OCI-LY7 (cell line): Measurements from ENCODE around the gene CIAO1.
"Not testable (repeated sequence)": the region's sequence is repeated elsewhere in the genome, so short reads cannot be mapped to it uniquely, and the experiment has no call there.

Experiments used
- EZH2phosphoT487 ChIP-seq: fragments of 200-600 bp; sonication (generic); IDR thresholded peaks from 2 replicates; pipeline ENCODE4 v1.6.1; 2018; ENCODE audit warnings: low read depth, borderline replicate concordance, mild to moderate bottlenecking, mixed run types, antibody characterized with exemption, low read length, moderate library complexity, mixed read lengths
- TF ChIP-seq, protein P1 (sequence below): fragments of 200-600 bp; sonication (generic); conservative IDR thresholded peaks from 2 replicates; pipeline ENCODE4 v1.5.1; 2014; ENCODE audit warnings: mild to moderate bottlenecking, antibody characterized with exemption, low read length, moderate library complexity, mixed read lengths

- TF ChIP-seq, protein P1, sequence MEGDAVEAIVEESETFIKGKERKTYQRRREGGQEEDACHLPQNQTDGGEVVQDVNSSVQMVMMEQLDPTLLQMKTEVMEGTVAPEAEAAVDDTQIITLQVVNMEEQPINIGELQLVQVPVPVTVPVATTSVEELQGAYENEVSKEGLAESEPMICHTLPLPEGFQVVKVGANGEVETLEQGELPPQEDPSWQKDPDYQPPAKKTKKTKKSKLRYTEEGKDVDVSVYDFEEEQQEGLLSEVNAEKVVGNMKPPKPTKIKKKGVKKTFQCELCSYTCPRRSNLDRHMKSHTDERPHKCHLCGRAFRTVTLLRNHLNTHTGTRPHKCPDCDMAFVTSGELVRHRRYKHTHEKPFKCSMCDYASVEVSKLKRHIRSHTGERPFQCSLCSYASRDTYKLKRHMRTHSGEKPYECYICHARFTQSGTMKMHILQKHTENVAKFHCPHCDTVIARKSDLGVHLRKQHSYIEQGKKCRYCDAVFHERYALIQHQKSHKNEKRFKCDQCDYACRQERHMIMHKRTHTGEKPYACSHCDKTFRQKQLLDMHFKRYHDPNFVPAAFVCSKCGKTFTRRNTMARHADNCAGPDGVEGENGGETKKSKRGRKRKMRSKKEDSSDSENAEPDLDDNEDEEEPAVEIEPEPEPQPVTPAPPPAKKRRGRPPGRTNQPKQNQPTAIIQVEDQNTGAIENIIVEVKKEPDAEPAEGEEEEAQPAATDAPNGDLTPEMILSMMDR, result not testable (repeated sequence)
- TF ChIP-seq EZH2phosphoT487, result not testable (repeated sequence)
These were observed 44.9 kb upstream of the CIAO1 start for GRCh38 chr2:96221106-96221505.
